Measurements from ENCODE around the gene CLCA1.

GRCh38 chr1:86449103-86449502 is 19.6 kb upstream of the CLCA1 start:
- TF ChIP-seq POLR2A (IDR thresholded peaks at IDR 0.05) = no peak
- TF ChIP-seq, protein P1, sequence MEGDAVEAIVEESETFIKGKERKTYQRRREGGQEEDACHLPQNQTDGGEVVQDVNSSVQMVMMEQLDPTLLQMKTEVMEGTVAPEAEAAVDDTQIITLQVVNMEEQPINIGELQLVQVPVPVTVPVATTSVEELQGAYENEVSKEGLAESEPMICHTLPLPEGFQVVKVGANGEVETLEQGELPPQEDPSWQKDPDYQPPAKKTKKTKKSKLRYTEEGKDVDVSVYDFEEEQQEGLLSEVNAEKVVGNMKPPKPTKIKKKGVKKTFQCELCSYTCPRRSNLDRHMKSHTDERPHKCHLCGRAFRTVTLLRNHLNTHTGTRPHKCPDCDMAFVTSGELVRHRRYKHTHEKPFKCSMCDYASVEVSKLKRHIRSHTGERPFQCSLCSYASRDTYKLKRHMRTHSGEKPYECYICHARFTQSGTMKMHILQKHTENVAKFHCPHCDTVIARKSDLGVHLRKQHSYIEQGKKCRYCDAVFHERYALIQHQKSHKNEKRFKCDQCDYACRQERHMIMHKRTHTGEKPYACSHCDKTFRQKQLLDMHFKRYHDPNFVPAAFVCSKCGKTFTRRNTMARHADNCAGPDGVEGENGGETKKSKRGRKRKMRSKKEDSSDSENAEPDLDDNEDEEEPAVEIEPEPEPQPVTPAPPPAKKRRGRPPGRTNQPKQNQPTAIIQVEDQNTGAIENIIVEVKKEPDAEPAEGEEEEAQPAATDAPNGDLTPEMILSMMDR (IDR thresholded peaks at IDR 0.05) = no peak

Data from esophagus squamous epithelium (tissue), 4 donors.